HEK293T (cell line): ENCODE data around the gene NOL12.

Experiments
- BHLHE40 ChIP-seq: fragments of 450-650 bp; IDR thresholded peaks from 2 replicates; pipeline ENCODE4 v1.6.1; 2016; ENCODE audit warnings: mild to moderate bottlenecking, moderate library complexity, borderline replicate concordance
- ELF4 ChIP-seq: fragments of 450-650 bp; IDR thresholded peaks from 2 replicates; pipeline ENCODE4 v1.6.1; 2017; ENCODE audit warnings: antibody characterized with exemption
- FOXA1 ChIP-seq: fragments of 450-650 bp; IDR thresholded peaks from 2 replicates; pipeline ENCODE4 v1.6.1; 2016; ENCODE audit warnings: mild to moderate bottlenecking
- FOXM1 ChIP-seq: fragments of 450-650 bp; IDR thresholded peaks from 2 replicates; pipeline ENCODE4 v1.6.1; 2017; ENCODE audit warnings: mild to moderate bottlenecking, borderline replicate concordance
- LEF1 ChIP-seq: fragments of 450-650 bp; IDR thresholded peaks from 2 replicates; pipeline ENCODE4 v1.6.1; 2017; ENCODE audit warnings: mild to moderate bottlenecking, borderline replicate concordance
- PKNOX1 ChIP-seq: fragments of 450-650 bp; IDR thresholded peaks from 2 replicates; pipeline ENCODE4 v1.6.1; 2016
- SP1 ChIP-seq: fragments of 450-650 bp; IDR thresholded peaks from 2 replicates; pipeline ENCODE4 v1.6.1; 2017
- SUZ12 ChIP-seq: fragments of 450-650 bp; IDR thresholded peaks from 2 replicates; pipeline ENCODE4 v1.6.1; 2016; ENCODE audit warnings: mild to moderate bottlenecking
- TARDBP ChIP-seq: fragments of 450-650 bp; IDR thresholded peaks from 2 replicates; pipeline ENCODE4 v1.6.1; 2016
- ZNF384 ChIP-seq: fragments of 450-650 bp; IDR thresholded peaks from 2 replicates; pipeline ENCODE4 v1.6.1; 2016

- TF ChIP-seq TARDBP = no peak
- TF ChIP-seq FOXM1 = no peak
- TF ChIP-seq ELF4 = no peak
- TF ChIP-seq SUZ12 = no peak
- no peak for TF ChIP-seq SP1
- no peak for TF ChIP-seq LEF1
- no peak for TF ChIP-seq BHLHE40
- no peak for TF ChIP-seq PKNOX1
- TF ChIP-seq FOXA1 = no peak
- TF ChIP-seq ZNF384 = no peak
Measured at GRCh38 chr22:37665487-37665886, 20.7 kb upstream of the NOL12 start.
